SU-DHL-6 (cell line): ENCODE measurements around the gene PRMT1.

ENCODE experiments used
- H2AFZ ChIP-seq: fragments of 200-600 bp; sonication (generic); 2 replicates; pipeline ENCODE4 v1.6.1; 2014; ENCODE audit warnings: low read depth, mild to moderate bottlenecking, moderate library complexity, mixed read lengths, antibody characterized with exemption, low read length; ENCODE audit not compliant: severe bottlenecking
- H3F3A ChIP-seq: fragments of 200-600 bp; shearing (Covaris generic); 2 replicates; pipeline ENCODE4 v1.6.0; 2016; ENCODE audit warnings: antibody characterized with exemption, mild to moderate bottlenecking; ENCODE audit not compliant: insufficient read depth
- H3K27ac ChIP-seq: fragments of 200-600 bp; sonication (generic); 2 replicates; pipeline ENCODE4 v1.5.1; 2016; ENCODE audit warnings: low read depth, mild to moderate bottlenecking, low read length, moderate library complexity, mixed read lengths
- H3K27me3 ChIP-seq: fragments of 200-600 bp; sonication (generic), shearing (Covaris generic); 2 replicates; pipeline ENCODE4 v1.6.0; 2014; ENCODE audit warnings: mild to moderate bottlenecking, low read length
- H3K36me3 ChIP-seq: fragments of 200-600 bp; sonication (generic); 2 replicates; pipeline ENCODE4 v1.6.1; 2014; ENCODE audit warnings: mild to moderate bottlenecking, low read length, mixed read lengths
- H3K4me2 ChIP-seq: fragments of 300-600, 200-600 bp; shearing (Covaris generic), sonication (generic); 2 replicates; pipeline ENCODE4 v1.6.0; 2014; ENCODE audit warnings: low read length, low read depth, mild to moderate bottlenecking; ENCODE audit not compliant: poor library complexity, severe bottlenecking
- H3K4me3 ChIP-seq: fragments of 200-600 bp; sonication (generic); 2 replicates; pipeline ENCODE4 v1.5.1; 2014; ENCODE audit warnings: antibody characterized with exemption, low read length, mild to moderate bottlenecking, mixed read lengths; ENCODE audit not compliant: insufficient read depth, poor library complexity, severe bottlenecking
- H3K79me2 ChIP-seq: fragments of 200-600 bp; sonication (generic); 2 replicates; pipeline ENCODE4 v1.6.1; 2014; ENCODE audit warnings: mild to moderate bottlenecking, low read length, moderate library complexity; ENCODE audit not compliant: insufficient read depth
- H3K9ac ChIP-seq: fragments of 200-600 bp; sonication (generic); 2 replicates; pipeline ENCODE4 v1.7.0; 2014; ENCODE audit warnings: mild to moderate bottlenecking, low read length
- H3K9me2 ChIP-seq: fragments of 200-600 bp; sonication (generic); replicated peaks from 2 replicates; pipeline ENCODE4 v1.6.1; 2014; ENCODE audit warnings: low read length; ENCODE audit not compliant: insufficient read depth
- H3K9me3 ChIP-seq: fragments of 200-600 bp; sonication (generic); 2 replicates; pipeline ENCODE4 v1.6.1; 2014; ENCODE audit warnings: low read length, mixed read lengths; ENCODE audit not compliant: insufficient read depth
- H4K20me1 ChIP-seq: fragments of 200-600 bp; sonication (generic); 2 replicates; pipeline ENCODE4 v1.6.1; 2014; ENCODE audit warnings: low read depth, mild to moderate bottlenecking, antibody characterized with exemption, low read length, moderate library complexity, mixed read lengths
- EZH2phosphoT487 ChIP-seq: fragments of 200-600 bp; sonication (generic), shearing (Covaris generic); conservative IDR thresholded peaks from 2 replicates; pipeline ENCODE4 v1.6.1; 2018; ENCODE audit warnings: mild to moderate bottlenecking, antibody characterized with exemption, low read length, moderate library complexity, mixed read lengths
- TF ChIP-seq, protein P1 (sequence below): fragments of 200-600 bp; sonication (generic); IDR thresholded peaks from one replicate; pipeline ENCODE4 v1.5.1; 2017; ENCODE audit warnings: antibody characterized with exemption, mild to moderate bottlenecking, low read length, moderate library complexity; ENCODE audit not compliant: insufficient read depth, poor library complexity, severe bottlenecking

PRMT1 gene

DNA sequence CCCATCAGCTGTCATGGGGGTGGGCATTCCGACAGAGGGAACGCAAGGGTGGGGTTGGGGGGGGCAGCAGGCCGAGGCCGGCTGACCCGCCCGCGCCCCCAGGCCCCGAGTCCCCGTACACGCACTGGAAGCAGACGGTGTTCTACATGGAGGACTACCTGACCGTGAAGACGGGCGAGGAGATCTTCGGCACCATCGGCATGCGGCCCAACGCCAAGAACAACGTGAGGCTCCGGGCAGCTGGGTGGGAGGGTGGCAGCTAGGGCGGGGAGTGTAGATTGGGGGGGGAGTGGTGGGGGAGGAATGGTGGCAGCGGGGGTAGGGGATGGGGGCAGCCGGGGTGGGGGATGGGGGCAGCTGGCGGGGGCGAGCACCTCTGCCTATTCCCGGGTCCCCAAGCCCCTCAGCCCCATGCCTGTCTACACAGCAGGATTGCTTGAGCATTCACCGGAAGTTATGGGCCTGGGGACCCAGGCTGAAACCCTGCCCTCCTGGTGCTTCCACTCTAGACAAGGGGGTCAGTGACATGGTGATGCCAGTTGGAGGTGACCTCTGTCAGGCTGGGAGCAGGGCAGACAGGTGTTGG is 9.5 kb downstream of the PRMT1 start:
- H3K9me3 ChIP-seq, result no peaks in the 10 kb centered on the region
- H3K9me2 ChIP-seq, result no peaks in the 10 kb centered on the region
- H4K20me1 ChIP-seq, result peaks cover 5% of the 10 kb centered on the region; the same call in 1 of the 2 replicates
- no peaks in the 10 kb centered on the region for H3K27me3 ChIP-seq
- no peak overlapping the region for H3K27ac ChIP-seq
- H3K4me2 ChIP-seq, result no peak overlapping the region
- no peak for TF ChIP-seq EZH2phosphoT487
- TF ChIP-seq, protein P1, sequence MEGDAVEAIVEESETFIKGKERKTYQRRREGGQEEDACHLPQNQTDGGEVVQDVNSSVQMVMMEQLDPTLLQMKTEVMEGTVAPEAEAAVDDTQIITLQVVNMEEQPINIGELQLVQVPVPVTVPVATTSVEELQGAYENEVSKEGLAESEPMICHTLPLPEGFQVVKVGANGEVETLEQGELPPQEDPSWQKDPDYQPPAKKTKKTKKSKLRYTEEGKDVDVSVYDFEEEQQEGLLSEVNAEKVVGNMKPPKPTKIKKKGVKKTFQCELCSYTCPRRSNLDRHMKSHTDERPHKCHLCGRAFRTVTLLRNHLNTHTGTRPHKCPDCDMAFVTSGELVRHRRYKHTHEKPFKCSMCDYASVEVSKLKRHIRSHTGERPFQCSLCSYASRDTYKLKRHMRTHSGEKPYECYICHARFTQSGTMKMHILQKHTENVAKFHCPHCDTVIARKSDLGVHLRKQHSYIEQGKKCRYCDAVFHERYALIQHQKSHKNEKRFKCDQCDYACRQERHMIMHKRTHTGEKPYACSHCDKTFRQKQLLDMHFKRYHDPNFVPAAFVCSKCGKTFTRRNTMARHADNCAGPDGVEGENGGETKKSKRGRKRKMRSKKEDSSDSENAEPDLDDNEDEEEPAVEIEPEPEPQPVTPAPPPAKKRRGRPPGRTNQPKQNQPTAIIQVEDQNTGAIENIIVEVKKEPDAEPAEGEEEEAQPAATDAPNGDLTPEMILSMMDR, result no peak
- H3K36me3 ChIP-seq, result peaks cover 13% of the 10 kb centered on the region; the same call in 1 of the 2 replicates
- H3K9ac ChIP-seq, result no peak overlapping the region
- no peak overlapping the region for H3K4me3 ChIP-seq
- peaks cover 17% of the 10 kb centered on the region; the same call in 1 of the 2 replicates for H3F3A ChIP-seq
- 0 out of 2 replicates have a peak, but pooled peaks cover 8% of the 10 kb centered on the region for H3K79me2 ChIP-seq
- no peak overlapping the region for H2AFZ ChIP-seq

DNA sequence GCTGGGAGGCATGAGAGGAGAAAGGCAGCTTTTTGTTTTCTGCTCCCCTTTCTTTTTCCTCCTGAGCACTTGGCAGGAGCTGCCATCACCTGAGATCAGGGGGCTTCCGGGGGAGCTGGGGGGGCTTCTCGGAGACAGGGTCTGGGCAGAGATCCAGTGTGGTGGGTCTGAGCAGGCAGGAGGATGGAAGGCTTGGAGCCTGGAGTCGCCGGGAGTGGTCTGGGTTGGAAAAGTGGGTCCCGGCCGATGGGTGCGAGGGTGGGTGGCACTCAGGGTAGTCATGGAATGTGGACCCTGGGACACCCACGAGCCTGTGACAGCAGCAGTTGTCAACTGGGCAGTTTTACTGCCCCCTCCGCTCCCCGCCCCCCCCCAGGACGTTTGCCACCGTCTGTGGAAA is 10.1 kb downstream of the PRMT1 start:
- peaks cover 5% of the 10 kb centered on the region; the same call in 1 of the 2 replicates for H4K20me1 ChIP-seq
- H3K9ac ChIP-seq, result no peak overlapping the region
- TF ChIP-seq, protein P1, result no peak
- no peak for TF ChIP-seq EZH2phosphoT487

DNA sequence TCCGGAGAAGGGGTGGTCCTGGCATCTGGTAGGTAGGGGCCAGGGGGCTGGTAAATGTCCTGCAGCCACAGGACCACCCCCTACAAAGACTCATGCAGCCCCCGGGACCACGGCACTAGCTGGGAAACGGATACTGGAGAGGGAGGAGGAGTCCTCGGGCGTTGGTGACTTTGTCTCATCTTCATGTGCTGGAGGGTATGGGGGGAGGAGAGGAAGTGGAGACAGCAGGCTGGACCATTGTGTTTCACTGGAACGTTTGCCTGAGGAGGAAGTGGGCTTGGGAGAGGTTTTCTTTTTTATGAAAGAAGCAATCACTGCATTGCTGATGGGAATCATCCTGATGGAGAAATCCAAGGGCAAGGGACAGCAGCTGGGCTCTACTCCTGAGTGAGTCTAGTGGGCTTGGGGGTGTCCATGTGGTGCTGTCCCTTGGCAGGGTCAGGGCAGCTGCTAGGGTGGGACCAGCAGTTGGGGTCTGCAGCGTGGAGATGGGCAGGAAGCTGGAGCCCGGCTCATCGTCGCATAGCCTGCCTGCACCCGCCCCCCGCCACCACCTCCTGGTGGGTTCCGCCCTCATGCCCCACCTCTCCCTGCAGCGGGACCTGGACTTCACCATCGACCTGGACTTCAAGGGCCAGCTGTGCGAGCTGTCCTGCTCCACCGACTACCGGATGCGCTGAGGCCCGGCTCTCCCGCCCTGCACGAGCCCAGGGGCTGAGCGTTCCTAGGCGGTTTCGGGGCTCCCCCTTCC is 10.7 kb downstream of the PRMT1 start:
- Histone ChIP-seq H3K9me2 (no peaks in the 10 kb centered on the region), H3F3A (peaks cover 17% of the 10 kb centered on the region; the same call in 1 of the 2 replicates), H3K4me3 (no peak overlapping the region), H3K36me3 (peaks cover 3% of the 10 kb centered on the region; the same call in 1 of the 2 replicates), H4K20me1 (peaks cover 5% of the 10 kb centered on the region; the same call in 1 of the 2 replicates), H3K4me2 (no peak overlapping the region), H2AFZ (no peak overlapping the region), H3K79me2 (no peaks in the 10 kb centered on the region), H3K27ac (no peak overlapping the region), H3K9ac (no peak overlapping the region), H3K9me3 (no peaks in the 10 kb centered on the region), H3K27me3 (no peaks in the 10 kb centered on the region)
- TF ChIP-seq, protein P1, result no peak
- no peak for TF ChIP-seq EZH2phosphoT487

More for the DNA sequence above, 10.1 kb downstream of the PRMT1 start:
- no peaks in the 10 kb centered on the region for H3K9me2 ChIP-seq
- H3K4me3 ChIP-seq, result no peak overlapping the region
- H3K27ac ChIP-seq, result no peak overlapping the region
- 0 out of 2 replicates have a peak, but pooled peaks cover 3% of the 10 kb centered on the region for H3K79me2 ChIP-seq
- no peaks in the 10 kb centered on the region for H3K9me3 ChIP-seq
- no peak overlapping the region for H2AFZ ChIP-seq
- H3K27me3 ChIP-seq, result no peaks in the 10 kb centered on the region
- H3K4me2 ChIP-seq, result no peak overlapping the region
- peaks cover 17% of the 10 kb centered on the region; the same call in 1 of the 2 replicates for H3F3A ChIP-seq
- peaks cover 8% of the 10 kb centered on the region; the same call in 1 of the 2 replicates for H3K36me3 ChIP-seq
